Thoracic aorta (tissue), 2 donors: Measurements from ENCODE around the gene CDSN. TPM values are rescaled to one million over a fixed set of nuclear protein-coding genes. Genes with fewer than 3 reads are reported as not detected.

Source experiments
- ATAC-seq: fragments of 150-250 bp; one replicate; pipeline ENCODE4 v1.8.0; 2017; ENCODE audit warnings: low read depth; ENCODE audit not compliant: insufficient number of reproducible peaks, low FRiP score
- DNase-seq: peaks from one replicate; pipeline ENCODE4 v3.0.0-alpha.2; 2020; ENCODE audit warnings: low spot score
- H3K27ac ChIP-seq, 2 donors: fragments of 200-600 bp; sonication (generic); 1 replicate in 1 of 2; 2 replicates in 1 of 2; pipeline ENCODE4 v1.5.1; 2016; ENCODE audit warnings: mild to moderate bottlenecking in 2 of 2, moderate library complexity in 2 of 2
- H3K27me3 ChIP-seq: fragments of 200-600 bp; sonication (generic); replicated peaks from 2 replicates; pipeline ENCODE4 v1.6.0; 2016; ENCODE audit warnings: mild to moderate bottlenecking; ENCODE audit not compliant: insufficient read depth
- H3K36me3 ChIP-seq: fragments of 200-600 bp; sonication (generic); one replicate; pipeline ENCODE4 v1.5.1; 2016
- H3K4me1 ChIP-seq, 2 donors: fragments of 200-600 bp; sonication (generic); 1 replicate in 1 of 2; 2 replicates in 1 of 2; pipeline versions ENCODE4 v1.5.1 to v1.6.0; 2016; ENCODE audit warnings: low read depth in 2 of 2, mild to moderate bottlenecking in 1 of 2; ENCODE audit not compliant: control insufficient read depth in 1 of 2
- H3K4me3 ChIP-seq: fragments of 200-600 bp; sonication (generic); 2 replicates; pipeline ENCODE4 v1.5.1; 2016; ENCODE audit warnings: mild to moderate bottlenecking
- H3K9me3 ChIP-seq: fragments of 200-600 bp; sonication (generic); 2 replicates; pipeline ENCODE4 v1.5.1; 2016
- CTCF ChIP-seq: fragments of 200-600 bp; sonication (generic); IDR thresholded peaks from one replicate; pipeline ENCODE4 v1.5.1; 2019; ENCODE audit warnings: antibody characterized with exemption
- total RNA-seq, 2 donors: library from RNA; depleted of rRNA; stranded (reverse); fragments of >200 nt; gene quantifications; one replicate each; pipeline versions ENCODE4 v1.1.0 to v1.2.3, GENCODE V29; 2016

The CDSN gene
- total RNA-seq, 2 donors from 2014 or later = 0.28 to 1.6 TPM

- TF ChIP-seq CTCF = no peak
- H3K27ac ChIP-seq = no peak overlapping the region
- H3K9me3 ChIP-seq = no peaks in the 10 kb centered on the region
- peaks cover 0 to 10% of the 10 kb centered on the region in 2 donors for H3K4me1 ChIP-seq
- DNase-seq (no peak), ATAC-seq (no peak)
- H3K4me3 ChIP-seq = no peak overlapping the region
- H3K27me3 ChIP-seq = no peaks in the 10 kb centered on the region
- peaks cover 5% of the 10 kb centered on the region for H3K36me3 ChIP-seq
Measured at GRCh38 chr6:31163922-31164321, 43.7 kb upstream of the CDSN start.

DNA sequence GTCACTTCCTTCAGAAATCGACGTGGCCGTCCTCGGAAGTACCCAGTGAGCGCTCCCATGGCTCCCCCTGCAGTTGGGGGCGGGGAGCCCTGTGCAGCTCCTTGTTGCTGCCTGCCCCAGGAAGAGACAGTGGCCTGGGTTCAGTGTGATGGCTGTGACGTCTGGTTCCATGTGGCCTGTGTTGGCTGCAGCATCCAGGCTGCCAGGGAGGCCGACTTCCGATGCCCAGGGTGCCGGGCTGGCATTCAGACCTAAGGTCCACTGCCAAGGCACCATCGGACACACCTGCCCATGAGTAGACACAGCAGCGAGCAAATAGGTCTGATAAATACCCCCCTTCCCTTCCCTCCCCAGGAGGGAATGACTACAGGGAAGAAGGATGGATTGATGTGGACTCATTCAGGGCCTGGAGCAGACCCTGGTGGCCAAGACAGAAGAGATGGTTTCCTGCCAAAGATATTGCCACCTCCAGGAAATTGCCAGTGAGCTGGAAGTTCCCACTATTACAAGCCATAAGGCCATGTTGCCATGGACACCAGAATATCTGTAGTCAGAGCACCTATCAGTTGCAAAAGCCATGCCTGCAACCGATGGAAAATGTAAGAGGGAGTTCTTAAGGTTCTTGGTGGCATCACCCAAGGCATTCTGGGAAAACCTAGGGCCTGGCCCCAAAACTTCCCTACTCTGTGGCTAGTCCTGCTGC, 42.4 kb upstream of the CDSN start:
- no peaks in the 10 kb centered on the region for H3K9me3 ChIP-seq
- H3K4me3 ChIP-seq = no peak overlapping the region
- TF ChIP-seq CTCF = no peak
- no peaks in the 10 kb centered on the region for H3K27me3 ChIP-seq
- DNase-seq = no peak
- H3K4me1 ChIP-seq = peaks cover under 1 to 13% of the 10 kb centered on the region in 2 donors
- no peak for ATAC-seq
- no peak overlapping the region for H3K27ac ChIP-seq
- peaks cover 5% of the 10 kb centered on the region for H3K36me3 ChIP-seq

- H3K9me3 ChIP-seq = no peaks in the 10 kb centered on the region
- peaks cover 5% of the 10 kb centered on the region for H3K36me3 ChIP-seq
- DNase-seq = no peak
- H3K27ac ChIP-seq = no peak overlapping the region
- H3K27me3 ChIP-seq = no peaks in the 10 kb centered on the region
- peaks cover 5 to 24% of the 10 kb centered on the region in 2 donors for H3K4me1 ChIP-seq
- H3K4me3 ChIP-seq = no peak overlapping the region
- no peak for ATAC-seq
- TF ChIP-seq CTCF = no peak
Measured at GRCh38 chr6:31161216-31162126, 41.2 kb upstream of the CDSN start.

DNA sequence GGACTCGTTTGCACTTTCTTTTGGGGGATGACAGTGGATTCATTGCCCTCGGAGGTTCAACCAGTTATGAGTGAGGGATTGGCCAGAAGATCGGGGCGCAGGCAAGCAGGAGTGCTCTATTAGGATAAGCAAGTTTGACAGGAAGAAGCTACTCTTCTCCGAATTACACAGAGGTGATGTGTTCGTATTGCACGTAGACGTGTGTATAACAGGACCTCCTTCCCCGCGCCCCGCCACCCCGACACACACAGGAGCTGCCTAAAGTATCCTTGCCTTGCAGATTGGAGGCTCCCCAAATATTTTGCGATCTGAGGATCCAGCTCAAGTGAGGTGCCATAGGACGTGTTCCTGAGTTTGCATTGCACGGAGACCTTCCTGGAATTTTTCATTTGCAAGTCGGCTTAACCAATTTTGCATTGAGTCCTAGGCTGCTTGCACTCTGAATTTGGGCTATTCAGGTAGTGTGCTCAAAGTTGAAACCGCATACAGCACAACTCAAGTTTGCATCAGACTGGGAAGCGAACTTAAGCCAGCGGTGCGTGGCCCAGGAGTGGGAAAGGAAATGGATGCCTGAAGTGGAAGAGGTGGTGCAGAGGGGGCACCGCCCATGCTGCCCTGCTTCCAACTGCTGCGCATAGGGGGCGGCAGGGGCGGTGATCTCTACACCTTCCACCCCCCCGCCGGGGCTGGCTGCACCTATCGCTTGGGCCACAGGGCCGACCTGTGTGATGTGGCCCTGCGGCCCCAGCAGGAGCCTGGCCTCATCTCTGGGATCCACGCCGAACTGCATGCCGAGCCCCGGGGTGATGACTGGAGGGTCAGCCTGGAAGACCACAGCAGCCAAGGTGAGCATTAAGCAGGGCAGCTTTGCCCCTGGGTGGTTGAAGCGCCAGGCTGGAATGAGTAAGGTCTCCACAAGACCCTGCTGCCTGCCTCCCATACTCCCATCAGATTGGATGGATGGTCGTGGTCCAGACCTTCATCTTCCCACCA, 38.9 kb upstream of the CDSN start:
- Histone ChIP-seq H3K27me3 (no peaks in the 10 kb centered on the region), H3K36me3 (peaks cover 5% of the 10 kb centered on the region), H3K4me3 (peak overlapping the region; percentile 77), H3K27ac (no peak overlapping the region), H3K4me1 (peaks cover 5 to 25% of the 10 kb centered on the region in 2 donors), H3K9me3 (no peaks in the 10 kb centered on the region)
- DNase-seq (no peak), ATAC-seq (no peak)
- no peak for TF ChIP-seq CTCF
